Activated T-cell treated with anti-CD3 and anti-CD28 coated beads, Interleukin-2, amount 50 U/mL, for 72 hours (primary cell): Measurements from ENCODE around the gene LHX4. TPM values are rescaled to one million over a fixed set of nuclear protein-coding genes. Genes with fewer than 3 reads are reported as not detected.

Experiments
- ATAC-seq, 2 donors: fragments of 150-1000 bp; cut with Tn5 transposase; replicated peaks in 1 of 2; 2 replicates each; pipeline ENCODE4 v1.10.0; 2021; ENCODE audit warnings: moderate library complexity in 2 of 2, mild to moderate bottlenecking in 1 of 2
- DNase-seq, 2 donors: peaks; one replicate each; pipeline ENCODE4 v3.0.0; 2021 to 2022; ENCODE audit warnings: mixed read lengths in 1 of 2
- H3K27ac Mint-ChIP-seq: one replicate; pipeline ENCODE4 v1.8.0; 2022; ENCODE audit warnings: mild to moderate bottlenecking, moderate library complexity, mixed read lengths
- H3K27me3 Mint-ChIP-seq: one replicate; pipeline ENCODE4 v1.8.0; 2022; ENCODE audit warnings: low read depth, mixed read lengths
- H3K36me3 Mint-ChIP-seq, 2 donors: one replicate each; pipeline ENCODE4 v1.8.0; 2022; ENCODE audit warnings: mixed read lengths in 2 of 2, mild to moderate bottlenecking in 1 of 2; ENCODE audit not compliant: insufficient read depth in 2 of 2
- H3K4me1 Mint-ChIP-seq: one replicate; pipeline ENCODE4 v1.8.0; 2022; ENCODE audit warnings: low read depth, mixed read lengths
- H3K4me3 Mint-ChIP-seq, 2 donors: one replicate each; pipeline ENCODE4 v1.8.0; 2022; ENCODE audit warnings: mild to moderate bottlenecking in 2 of 2, mixed read lengths in 2 of 2, moderate library complexity in 2 of 2
- H3K9me3 Mint-ChIP-seq, 2 donors: one replicate each; pipeline ENCODE4 v1.8.0; 2022; ENCODE audit warnings: mixed read lengths in 2 of 2
- total RNA-seq, 2 donors: library from RNA; stranded (reverse); gene quantifications; one replicate each; pipeline ENCODE4 v1.2.3, GENCODE V29; 2022

The LHX4 gene
- total RNA-seq, 2 donors from 2014 or later, result not detected

DNA sequence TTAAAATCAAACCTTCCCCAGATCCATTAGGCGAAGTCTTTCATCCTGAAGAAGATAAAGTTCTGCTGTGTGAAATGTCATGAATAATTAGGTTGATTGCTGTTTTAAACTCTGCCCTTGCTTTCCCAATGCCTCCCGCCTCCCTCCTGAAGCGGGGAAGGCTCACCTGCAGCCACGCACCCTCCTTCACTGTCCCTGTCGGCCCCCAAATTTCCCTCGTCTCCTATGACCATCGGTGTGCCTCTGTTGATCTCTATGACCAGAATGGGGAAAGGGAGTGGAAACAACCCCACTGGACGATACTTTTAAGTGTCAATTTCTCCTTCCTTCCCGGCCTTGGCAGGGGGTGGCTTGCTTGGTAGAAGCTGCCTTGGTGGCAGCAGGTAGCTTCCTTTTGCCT, 35.1 kb downstream of the LHX4 start:
- Mint-ChIP-seq H3K4me1 (no peaks in the 10 kb centered on the region), H3K27ac (no peak overlapping the region), H3K4me3 (no peak overlapping the region), H3K36me3 (no peaks in the 10 kb centered on the region), H3K9me3 (no peaks in the 10 kb centered on the region), H3K27me3 (no peaks in the 10 kb centered on the region)
- ATAC-seq, result no peak
- DNase-seq, result no peak

DNA sequence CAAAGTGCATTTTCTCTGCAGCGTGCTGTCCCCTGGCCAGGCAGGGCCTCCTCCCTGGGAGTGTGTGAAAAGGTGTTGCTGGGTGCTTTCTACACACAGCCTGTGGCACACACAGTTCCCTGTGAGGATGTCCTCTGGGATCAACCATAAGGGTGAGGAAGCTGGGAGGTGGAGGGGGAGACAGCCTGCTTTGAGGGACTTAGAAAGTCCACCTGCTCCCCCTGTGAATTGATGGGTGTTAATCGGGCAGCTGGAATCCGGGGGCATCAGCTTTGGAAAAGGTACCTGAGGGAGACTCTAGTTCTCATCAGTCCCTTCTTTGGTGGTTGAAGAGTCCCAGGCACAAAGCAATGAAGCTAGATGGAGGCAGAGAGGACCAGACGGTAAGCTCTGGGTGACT, 35.8 kb downstream of the LHX4 start:
- Mint-ChIP-seq H3K4me3 (no peak overlapping the region), H3K27me3 (no peaks in the 10 kb centered on the region), H3K4me1 (no peaks in the 10 kb centered on the region), H3K36me3 (no peaks in the 10 kb centered on the region), H3K27ac (no peak overlapping the region), H3K9me3 (no peaks in the 10 kb centered on the region)
- no peak for DNase-seq
- ATAC-seq, result no peak

DNA sequence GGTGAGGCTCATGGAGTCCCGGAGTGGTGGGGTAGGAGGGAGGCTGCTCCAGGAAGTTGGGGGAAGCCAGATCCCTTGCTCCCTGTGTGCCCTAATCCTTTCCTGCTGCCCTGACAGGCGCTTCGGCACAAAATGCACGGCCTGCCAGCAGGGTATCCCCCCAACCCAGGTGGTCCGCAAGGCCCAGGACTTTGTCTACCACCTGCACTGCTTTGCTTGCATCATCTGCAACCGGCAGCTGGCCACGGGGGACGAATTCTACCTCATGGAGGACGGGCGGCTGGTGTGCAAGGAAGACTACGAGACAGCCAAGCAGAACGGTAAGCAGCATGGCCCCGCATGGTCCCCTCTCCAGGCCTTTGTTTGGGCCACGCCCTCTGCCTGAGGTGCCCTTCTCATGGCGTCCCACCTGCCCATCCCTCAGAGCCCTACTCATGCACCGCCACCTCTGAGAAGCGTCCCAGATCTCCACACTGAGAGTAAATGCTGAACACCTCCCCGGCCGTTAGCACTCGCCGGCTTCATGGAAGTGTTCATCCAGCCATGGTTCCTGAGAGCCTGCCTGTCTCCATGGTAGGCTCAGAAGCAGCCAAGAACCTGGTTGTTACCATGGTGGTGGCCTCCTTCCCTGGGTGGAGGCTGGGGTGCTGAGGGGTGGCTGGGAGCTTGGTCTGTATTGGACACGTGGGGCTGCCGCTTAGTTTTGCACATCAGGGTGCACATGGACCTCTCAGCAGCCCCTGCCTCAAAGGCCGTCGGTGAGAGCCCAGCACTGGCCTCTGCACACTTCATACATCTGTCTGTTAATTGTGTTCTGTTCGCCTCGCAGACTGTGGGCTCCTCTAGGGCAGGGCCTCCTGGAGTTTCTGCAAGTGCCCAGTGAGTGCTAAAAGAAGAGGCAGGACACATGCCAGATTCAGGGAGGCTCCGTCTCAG, 36.5 kb downstream of the LHX4 start:
- Mint-ChIP-seq H3K27me3 (no peaks in the 10 kb centered on the region), H3K4me3 (no peak overlapping the region), H3K4me1 (no peaks in the 10 kb centered on the region), H3K36me3 (no peaks in the 10 kb centered on the region), H3K9me3 (no peaks in the 10 kb centered on the region), H3K27ac (no peak overlapping the region)
- DNase-seq (no peak), ATAC-seq (no peak)

DNA sequence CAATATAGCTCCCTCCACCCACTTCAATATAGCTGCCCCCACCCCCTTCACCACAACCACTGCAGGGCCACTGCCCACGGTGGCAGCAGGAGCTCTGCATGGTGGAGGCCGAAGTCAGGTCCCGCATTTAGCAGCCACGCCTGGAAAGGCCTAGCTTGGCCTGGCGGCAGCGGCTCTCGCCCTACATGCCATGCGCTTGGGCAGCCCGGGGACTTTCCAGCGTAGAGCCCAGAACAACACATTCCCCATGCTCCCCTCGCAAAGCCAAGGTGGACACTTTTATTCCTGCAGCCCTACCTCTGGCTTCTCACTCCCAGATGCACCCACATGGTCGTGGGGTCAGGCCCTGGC, 37.1 kb downstream of the LHX4 start:
- no peak for DNase-seq
- Mint-ChIP-seq H3K27me3 (no peaks in the 10 kb centered on the region), H3K4me3 (no peak overlapping the region), H3K4me1 (no peaks in the 10 kb centered on the region), H3K27ac (no peak overlapping the region), H3K36me3 (no peaks in the 10 kb centered on the region), H3K9me3 (no peaks in the 10 kb centered on the region)
- ATAC-seq, result no peak

DNA sequence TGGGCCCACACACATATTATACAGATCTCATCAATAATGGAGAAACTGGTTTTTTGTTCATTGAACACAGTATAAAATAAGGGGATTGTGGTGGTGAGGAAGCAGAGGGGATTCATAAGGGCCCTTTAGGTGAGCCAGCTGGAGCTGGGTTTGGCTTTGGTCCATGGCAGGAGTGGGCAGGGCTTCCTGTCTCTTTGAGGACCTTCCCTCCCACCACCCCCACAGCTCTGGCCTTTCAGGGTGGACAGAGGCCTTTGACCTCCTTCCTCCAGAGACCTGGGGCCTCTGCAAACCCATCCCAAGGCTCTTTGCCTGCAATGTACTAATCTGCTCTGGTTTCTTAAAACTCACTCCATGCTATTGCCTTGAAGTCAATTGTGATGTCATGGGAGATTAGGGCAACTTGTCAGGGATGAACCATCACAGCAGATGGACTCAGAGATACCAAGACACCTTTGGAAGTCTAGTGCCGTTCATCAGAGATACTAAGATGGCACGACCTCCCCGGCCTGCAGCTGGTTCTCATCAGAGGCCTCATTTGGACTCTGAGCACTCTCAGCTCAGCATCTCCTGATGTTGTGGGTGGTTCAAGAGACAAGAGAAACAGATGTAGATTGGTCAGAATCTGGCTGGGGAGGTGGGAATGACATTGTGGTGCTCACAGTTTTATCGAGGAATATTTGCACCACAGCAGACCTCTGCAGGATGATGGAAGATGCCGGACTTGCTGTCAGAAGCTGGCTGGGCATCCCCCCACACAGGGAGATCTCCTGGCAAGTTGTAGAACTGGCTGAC, 37.9 kb downstream of the LHX4 start:
- no peaks in the 10 kb centered on the region for H3K9me3 Mint-ChIP-seq

DNA sequence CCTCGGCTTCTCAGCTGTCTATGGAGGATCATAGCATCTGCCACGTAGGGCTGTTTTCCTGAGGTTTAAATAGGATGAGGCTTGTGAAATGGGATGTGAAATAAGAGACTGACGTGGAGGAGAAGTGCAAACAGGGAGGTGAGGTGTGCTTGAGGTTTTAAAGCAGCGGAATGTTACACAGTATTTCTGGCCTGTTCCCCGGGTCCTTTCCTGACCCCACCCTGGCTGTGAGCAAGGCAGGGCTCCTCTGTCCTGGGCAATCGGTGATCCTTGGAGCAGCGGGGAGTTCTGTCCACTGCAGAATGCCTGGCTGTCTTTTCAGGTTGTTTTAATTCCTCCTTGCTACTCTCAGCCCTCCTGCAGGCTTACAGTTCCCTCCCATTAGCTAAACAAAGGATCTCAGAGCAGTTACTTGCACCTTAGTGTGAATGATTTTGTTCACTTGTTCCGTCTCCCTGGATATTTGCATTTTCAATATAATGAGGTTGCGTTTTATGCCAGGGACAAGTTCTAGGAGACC, 38.6 kb downstream of the LHX4 start:
- H3K9me3 Mint-ChIP-seq, result no peaks in the 10 kb centered on the region
- no peaks in the 10 kb centered on the region for H3K4me1 Mint-ChIP-seq
- H3K27me3 Mint-ChIP-seq, result no peaks in the 10 kb centered on the region
- H3K27ac Mint-ChIP-seq, result no peak overlapping the region
- DNase-seq, result no peak
- no peak for ATAC-seq
- H3K36me3 Mint-ChIP-seq, result no peaks in the 10 kb centered on the region
- no peak overlapping the region for H3K4me3 Mint-ChIP-seq

More for the DNA sequence above, 37.9 kb downstream of the LHX4 start:
- DNase-seq, result no peak
- Mint-ChIP-seq H3K4me1 (no peaks in the 10 kb centered on the region), H3K27ac (peak overlapping the region; percentile 54), H3K36me3 (no peaks in the 10 kb centered on the region), H3K4me3 (no peak overlapping the region), H3K27me3 (no peaks in the 10 kb centered on the region)
- no peak for ATAC-seq

DNA sequence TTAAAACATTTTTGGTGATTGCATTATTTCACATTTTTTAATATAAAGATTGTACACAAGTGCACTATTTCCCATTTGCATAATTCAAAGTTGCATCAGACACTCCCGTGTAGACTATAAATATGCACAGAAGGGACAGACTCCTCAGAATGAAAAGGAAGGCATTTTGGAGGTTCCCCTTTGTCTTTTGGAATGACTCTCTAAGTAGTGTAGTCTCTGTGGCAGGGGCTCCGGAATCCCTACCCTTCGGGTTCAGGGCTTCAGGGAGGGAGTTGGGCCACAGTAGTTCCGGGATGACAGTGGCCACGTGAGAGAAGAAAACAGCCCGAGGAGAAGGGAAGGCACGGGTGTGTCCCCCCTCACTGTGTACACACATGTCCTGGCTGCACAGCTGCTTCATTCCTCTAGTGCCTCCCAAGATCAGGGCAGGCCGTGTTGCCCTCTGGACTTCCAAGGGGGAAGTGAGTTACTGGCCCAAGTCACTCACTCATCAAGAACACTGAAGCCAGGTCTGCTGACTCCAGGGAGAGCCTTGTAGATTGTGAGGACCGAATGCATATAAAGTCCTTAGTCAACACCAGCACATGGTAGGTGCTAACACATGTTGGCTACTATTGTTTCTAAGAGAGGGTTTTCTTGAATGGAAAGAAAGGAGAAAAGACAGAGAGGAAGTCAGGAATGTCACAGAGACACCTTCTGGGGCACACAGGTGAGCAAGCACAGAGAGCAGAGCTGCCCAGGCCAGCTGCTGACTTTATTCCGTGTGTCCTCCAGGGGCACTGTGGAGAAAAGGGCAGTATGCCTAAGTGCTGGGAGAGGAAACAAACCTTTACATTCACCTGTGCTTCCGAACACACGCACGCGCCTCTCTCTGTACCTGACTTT, 39.8 kb downstream of the LHX4 start:
- no peaks in the 10 kb centered on the region for H3K4me1 Mint-ChIP-seq
- DNase-seq (no peak), ATAC-seq (no peak)
- H3K36me3 Mint-ChIP-seq, result peaks cover 0 to 1% of the 10 kb centered on the region in 2 donors
- peak overlapping the region; percentile 55 for H3K27ac Mint-ChIP-seq
- no peaks in the 10 kb centered on the region for H3K9me3 Mint-ChIP-seq
- no peaks in the 10 kb centered on the region for H3K27me3 Mint-ChIP-seq
- H3K4me3 Mint-ChIP-seq, result no peak overlapping the region

DNA sequence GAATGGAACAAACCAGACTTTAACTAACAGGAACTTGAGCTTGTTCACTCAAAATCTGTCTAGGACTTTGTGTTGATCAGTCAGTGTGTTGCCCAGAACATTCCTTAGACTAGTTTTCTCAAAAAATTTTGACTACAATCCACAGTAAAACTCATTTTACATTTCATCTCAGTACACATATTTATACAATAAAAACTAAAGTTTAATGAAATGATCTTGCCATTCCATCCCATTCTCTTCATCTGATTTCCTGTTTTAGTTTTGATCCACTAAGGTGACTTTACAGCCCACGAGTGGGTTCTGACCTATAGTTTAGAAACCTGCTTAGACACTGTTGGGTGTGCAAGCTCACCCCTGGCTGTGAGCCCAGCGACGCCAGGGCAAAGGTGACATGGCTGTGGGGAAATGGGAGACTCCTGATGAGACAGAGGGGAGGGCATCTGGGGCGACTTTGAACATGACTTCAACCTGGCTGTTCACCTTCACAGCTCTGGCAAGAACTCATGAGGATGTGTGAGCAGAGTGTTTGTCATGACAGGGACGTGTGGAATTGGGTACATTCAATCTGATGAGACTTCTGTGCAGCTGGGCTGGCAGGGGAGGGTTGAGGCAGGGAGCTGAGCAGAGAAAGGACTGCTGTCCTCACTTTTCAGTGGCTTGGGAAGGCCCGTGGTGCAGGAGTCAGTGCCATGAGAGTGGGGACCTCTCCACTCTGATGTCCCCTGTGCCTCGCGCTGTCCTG, 40.6 kb downstream of the LHX4 start:
- Mint-ChIP-seq H3K27ac (no peak overlapping the region), H3K4me1 (no peaks in the 10 kb centered on the region), H3K36me3 (peaks cover 0 to 2% of the 10 kb centered on the region in 2 donors), H3K27me3 (no peaks in the 10 kb centered on the region), H3K4me3 (no peak overlapping the region), H3K9me3 (no peaks in the 10 kb centered on the region)
- no peak for DNase-seq
- no peak for ATAC-seq

DNA sequence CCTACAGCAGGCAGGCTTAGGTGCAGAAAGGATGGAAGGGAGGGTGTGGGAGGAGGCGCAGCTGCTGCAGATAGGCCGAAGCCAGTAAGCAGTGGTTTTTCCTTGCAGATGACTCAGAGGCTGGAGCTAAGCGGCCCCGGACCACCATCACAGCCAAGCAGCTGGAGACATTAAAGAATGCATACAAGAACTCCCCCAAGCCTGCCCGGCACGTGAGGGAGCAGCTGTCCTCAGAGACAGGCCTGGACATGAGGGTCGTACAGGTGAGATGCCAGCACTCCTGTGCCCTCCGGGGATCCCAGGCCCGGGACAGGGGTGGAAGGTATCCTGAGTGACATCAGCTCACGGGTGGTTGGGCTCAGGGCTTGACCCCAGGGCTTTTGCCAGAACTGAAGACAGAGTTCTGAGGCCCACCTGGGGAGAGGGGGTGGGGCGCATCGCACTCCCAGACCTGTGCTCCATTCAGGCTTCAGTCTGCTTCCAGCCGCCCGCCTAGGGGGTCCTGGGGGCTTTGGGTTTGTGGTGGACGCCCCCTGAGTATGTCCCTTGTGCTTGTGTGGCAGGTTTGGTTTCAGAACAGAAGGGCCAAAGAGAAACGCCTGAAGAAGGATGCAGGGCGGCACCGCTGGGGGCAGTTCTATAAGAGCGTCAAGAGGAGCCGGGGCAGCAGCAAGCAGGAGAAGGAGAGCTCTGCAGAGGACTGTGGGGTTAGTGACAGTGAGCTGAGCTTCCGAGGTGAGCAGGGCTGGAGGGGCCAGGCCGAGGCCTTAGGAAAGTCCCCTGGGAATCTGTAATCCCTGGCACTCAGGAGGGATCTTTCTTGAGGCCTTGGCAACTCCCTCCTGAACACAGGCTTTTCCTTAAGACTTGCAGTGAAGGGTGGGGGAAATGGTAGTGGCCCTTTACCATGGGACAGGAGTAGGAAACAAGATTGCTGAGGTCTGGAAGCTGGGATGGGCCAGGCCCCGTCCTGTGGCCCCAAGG, 41.5 kb downstream of the LHX4 start:
- no peak for DNase-seq
- no peak overlapping the region for H3K4me3 Mint-ChIP-seq
- ATAC-seq, result no peak
- H3K36me3 Mint-ChIP-seq, result peaks cover 0 to 2% of the 10 kb centered on the region in 2 donors
- H3K9me3 Mint-ChIP-seq, result no peaks in the 10 kb centered on the region
- H3K27ac Mint-ChIP-seq, result no peak overlapping the region
- no peaks in the 10 kb centered on the region for H3K4me1 Mint-ChIP-seq
- H3K27me3 Mint-ChIP-seq, result no peaks in the 10 kb centered on the region

DNA sequence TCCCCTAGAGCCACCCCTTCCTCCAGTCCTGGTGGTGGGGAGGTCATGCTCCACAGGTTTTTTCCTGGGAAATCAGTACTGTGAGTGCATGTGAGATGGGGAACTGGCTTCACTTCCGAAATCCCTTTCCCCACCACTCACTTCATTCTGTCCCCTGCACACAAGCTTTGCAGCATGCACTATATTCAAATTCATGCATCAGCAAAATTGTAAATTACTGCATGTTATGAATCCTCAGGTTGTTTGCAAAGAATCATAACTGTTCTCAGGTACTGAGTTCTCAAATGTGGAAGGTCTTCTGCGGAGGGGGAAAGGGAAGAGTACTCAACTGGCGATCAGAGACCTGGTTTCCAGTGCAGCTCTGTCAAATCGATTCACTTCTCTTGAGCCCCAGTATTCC, 42.3 kb downstream of the LHX4 start:
- H3K4me3 Mint-ChIP-seq, result no peak overlapping the region
- no peaks in the 10 kb centered on the region for H3K27me3 Mint-ChIP-seq
- H3K9me3 Mint-ChIP-seq, result no peaks in the 10 kb centered on the region
- H3K36me3 Mint-ChIP-seq, result peaks cover 0 to 2% of the 10 kb centered on the region in 2 donors
- ATAC-seq (no peak), DNase-seq (no peak)
- no peaks in the 10 kb centered on the region for H3K4me1 Mint-ChIP-seq
- no peak overlapping the region for H3K27ac Mint-ChIP-seq

DNA sequence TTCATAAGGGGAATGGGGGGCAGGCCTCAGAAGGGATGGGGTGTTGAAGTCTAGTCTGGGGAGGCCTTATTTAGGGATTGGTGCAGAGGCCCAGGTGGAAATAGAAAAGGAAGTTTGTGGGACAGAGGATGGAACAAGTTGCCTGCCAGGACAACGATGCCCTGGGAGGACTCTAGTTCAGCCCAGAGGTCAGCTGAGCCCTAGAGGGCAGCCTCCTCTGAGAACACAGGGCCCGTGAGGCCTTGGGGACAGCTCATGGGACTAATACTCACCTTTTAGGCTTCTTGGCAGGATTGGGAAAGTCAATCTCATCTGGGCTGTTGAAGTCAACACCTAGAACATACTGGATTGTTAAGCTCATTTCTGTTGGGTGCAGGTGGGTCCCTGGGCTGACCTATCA, 43.0 kb downstream of the LHX4 start:
- Mint-ChIP-seq H3K27ac (no peak overlapping the region), H3K9me3 (no peaks in the 10 kb centered on the region), H3K36me3 (peaks cover 0 to 2% of the 10 kb centered on the region in 2 donors), H3K4me3 (no peak overlapping the region), H3K4me1 (no peaks in the 10 kb centered on the region), H3K27me3 (no peaks in the 10 kb centered on the region)
- ATAC-seq (no peak), DNase-seq (no peak)
